GM21360 (cell line): Measurements from ENCODE around the gene SERPINA6.
"Not testable (repeated sequence)": the region's sequence is repeated elsewhere in the genome, so short reads cannot be mapped to it uniquely, and the experiment has no call there.

ENCODE experiments used
- ATAC-seq: cut with Tn5 transposase; IDR thresholded peaks from one replicate; pipeline ENCODE4 v1.9.1; 2021; ENCODE audit warnings: mild to moderate bottlenecking, moderate library complexity; ENCODE audit not compliant: unreplicated experiment

Gene SERPINA6

DNA sequence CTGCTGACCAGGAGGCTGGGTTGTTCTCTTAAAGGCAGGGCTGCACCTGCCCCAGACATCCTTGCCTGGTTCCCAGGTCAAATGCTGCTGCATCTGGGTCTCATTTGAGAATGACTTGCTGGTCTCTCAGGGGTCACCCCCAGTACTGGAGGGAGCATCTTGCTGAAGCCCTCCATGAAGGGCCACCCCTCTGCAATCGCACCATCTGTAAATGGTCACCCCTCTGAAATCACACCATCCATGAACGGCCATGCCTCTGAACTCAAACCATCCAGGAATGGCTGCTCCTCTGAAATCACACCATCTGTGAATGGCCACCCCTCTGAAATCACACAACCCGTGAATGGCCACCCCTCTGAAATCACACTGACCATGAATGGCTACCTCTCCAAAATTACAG, 7.3 kb upstream of the SERPINA6 start:
- no peak for ATAC-seq

DNA sequence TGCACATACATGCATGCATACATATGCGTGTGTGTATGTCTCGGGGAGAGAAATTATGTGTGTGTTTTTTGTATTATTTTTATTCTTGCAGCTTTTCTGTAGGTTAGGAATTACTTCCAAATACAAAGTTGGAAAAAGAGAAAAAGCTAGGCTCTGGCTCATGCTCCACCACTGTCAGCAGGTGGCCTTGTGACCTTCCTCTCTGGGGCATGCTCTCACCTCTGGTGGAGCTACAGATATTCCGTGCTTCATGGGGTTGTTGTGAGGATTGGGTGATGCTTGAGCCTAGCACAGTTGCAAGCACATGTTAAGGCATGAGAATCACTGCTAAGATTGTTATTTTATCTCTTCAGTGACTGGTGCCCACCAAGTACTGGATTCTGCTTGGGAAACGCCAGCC, 6.7 kb upstream of the SERPINA6 start:
- ATAC-seq, result no peak

DNA sequence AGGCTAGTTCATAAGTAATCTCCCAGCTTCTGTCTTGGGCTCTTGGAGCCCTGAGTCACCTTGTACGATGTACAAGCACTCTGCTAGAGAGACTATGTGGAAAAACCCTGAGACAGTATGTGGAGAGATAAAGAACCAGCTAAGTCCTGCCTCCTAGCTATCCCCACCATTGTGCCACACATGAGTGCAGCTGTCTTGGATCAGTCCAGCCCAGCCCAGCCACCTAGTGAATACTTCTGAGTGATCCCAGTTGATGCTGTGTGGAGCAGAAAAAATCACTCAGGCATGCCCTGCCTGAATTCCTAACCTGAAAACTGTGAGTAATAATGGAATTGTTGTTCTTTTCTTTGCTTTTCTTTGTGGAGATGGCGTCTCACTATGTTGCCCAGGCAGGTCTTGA, 5.1 kb upstream of the SERPINA6 start:
- ATAC-seq, result no peak

DNA sequence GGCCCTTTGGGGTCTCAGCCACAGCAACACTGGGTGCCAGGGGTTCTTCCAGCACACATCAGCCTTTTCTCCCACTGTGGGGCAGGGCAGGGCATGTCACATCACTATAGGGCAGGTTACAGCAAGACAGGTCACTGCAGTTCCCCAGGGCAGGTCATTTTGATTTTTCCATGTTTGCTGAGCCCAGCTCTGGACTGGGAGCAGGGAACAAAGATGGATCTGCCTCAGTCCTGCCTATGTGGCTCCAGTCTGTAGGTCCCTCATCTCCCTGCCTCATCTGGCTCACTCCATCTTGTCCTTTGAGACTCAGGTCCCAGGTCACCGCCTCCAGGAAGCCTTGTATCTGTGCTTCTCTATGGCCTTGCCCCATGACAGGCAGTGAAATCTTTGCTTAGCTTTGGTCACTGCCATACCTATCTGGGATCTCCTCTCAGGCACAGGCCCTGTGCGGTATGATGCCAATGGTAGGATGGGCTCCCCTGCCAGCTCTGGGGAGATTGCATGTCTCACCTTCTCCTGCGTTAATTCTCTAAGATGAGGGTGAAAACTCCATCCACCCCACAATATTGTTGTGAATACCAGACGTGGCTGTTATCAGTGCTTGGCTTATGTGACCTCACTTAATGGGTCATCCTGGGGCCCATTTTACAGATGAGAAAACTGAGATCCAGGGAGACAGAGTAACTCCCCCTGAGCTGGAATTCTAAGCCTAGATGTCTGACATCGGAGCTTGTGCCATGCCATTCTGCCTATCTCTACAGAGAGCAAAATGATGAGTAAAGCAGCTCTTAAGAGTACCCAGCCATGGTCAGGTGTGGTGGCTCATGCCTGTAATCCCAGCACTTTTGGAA, 1.5 kb downstream of the SERPINA6 start:
- ATAC-seq, result no peak

DNA sequence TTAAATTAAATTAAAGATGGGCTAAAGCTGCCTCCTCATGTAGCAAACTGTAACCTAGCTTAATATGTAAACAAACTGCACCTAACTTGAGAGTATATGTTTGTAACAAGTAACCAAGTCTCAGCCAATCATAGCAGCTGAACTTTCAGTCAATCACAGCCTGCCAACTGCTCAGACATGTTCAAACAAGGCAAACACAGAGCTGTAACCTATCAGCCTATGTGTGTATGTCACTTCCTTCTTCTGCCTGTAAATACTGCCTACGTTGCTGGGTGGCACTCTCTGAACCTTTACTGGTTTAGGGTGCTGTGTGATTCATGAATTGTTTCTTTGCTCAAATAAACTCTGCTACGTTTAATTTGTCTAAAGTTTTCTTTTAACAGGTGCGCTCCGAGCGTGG, 2.9 kb downstream of the SERPINA6 start:
- ATAC-seq, result no peak

DNA sequence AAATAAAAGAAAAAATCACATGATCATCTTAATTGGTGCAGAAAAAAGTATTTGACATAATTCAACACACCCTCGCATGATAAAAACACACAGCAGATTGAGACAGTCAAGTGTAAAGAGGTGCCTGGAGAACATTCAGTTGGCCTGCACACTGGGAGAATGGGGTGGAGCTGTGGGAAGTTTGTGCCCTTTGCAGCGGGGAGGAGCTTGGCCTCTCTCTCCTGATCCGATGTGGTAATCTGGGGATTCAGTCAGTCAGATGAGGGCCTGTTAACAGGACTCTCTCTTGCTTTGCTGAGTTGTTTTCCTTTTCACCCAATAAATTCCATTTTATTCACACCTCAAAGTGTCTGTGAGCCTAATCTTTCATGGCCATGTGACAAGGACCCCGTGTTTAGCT, 5.9 kb downstream of the SERPINA6 start:
- no peak for ATAC-seq

DNA sequence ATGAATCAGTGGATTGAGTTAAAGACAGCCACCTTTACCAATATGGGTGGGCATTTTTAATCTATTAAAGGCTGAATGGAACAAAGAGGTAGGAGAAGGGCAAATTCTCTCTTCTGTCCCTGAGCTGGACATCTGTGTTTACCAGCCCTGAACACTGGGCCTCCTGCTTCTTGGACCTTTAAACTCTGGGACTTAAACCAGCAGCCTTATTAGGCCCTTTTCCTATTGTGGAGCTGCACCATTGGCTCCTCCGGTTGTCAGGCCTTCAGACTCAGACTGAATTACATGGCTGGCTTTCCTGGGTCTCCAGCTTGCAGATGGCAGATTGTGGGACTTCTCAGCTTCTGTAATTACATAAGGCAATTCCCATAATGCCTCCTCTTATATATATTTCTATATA, 6.4 kb downstream of the SERPINA6 start:
- no peak for ATAC-seq

DNA sequence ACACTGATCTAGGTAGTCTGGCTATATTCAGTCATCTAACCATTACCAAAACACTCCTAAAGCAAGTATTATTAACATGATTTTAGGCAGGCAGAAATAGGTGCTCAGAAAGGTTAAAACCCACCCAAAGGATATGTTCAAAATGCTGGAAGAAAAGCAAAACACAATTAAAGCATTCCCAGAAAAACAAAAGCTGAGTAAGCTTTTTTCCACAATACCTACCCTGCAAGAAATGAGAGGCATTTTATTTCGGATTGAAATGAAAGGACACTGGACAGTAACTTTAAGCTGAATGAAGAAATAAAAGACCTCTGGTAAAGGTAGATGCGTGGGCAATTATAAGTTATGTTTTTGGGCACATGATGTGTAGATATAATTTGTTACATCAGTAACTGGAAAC, 8.2 kb downstream of the SERPINA6 start:
- no peak for ATAC-seq

DNA sequence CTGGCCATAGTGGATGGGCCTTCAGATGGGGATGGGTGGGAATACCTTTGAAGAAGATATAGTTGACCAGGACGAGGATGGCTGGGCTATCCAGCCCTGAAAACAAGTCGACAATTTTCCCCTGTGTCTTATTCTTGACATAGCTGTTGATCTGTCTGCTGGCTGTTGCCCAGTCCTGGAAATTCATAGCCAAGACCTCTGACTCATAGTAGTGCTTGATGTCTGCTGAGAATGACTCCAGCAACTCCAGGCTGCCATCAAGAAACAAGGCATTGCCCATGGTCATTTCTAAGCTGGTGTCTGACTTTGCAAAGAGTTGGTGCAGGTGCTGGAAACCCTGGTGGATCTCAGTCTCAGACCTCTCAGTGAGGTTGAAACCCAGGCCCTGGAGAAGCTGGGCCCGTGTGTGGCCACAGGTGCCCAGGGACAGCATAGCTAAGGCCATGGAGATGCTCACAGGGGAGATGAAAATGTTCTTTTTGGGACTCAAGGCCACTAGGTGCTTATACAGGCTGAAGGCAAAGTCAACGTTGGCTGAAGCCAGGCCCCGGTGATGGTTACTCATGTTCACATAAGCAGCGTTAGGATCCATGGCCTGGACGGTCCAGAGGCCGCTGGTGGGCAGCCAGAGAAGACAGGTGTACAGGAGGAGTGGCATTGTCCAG, 9.0 kb downstream of the SERPINA6 start:
- ATAC-seq, result no peak

DNA sequence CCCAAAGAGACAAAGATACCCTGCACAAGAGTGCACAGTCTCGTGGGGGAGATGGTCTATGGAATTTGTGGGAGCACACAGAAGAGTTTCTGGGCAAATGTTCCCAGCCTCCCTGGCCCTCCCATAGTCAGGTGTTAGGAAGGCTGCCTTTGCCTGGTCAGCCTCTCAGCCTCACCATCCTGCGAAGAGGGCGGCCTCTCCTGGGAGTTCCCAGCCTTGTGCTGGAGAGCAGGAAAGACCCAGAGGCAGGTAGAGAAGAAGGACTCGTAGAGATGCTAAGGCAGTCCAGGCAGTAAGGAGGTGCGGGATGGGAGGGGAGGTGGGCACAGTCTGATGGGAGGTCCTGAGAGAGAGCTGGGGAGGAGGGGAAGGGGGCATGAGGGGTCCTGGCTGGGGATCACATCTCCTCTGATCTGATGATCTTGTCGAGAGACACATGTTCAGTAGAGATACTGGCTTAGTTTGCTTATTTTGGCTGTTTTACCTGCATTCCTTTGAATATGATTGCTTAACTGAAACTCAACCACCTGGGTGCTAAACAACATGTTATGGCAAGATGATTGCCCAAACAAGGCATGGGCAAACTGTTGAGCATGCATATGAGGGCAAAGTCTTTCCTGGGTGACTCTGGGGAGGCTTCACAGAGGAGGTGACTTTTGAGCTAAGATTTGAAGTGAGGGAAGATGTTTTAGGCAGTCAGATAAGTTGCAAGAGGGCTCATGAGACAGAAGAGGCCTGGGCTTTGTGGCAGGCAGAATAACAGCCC, 10.5 kb downstream of the SERPINA6 start:
- no peak for ATAC-seq

DNA sequence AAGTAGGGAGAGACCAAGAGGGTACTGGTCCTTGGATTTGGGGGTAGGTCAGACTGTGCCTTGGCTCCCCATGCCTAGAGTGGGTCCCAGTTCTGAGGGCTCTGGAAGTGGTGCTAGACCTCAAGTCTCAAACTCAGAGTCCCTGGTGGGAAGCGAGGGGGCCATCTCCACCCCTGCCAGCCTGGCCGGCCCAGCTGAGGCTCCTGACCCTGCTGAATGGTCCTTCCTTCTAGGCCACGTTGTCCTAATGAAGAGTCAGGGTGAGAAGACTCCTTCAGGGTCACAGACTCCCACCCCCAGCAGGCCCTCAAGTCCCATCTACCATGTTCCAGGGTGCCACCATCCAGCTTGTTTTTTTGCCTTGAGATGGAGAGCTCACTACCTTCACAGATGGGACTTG, 12.9 kb downstream of the SERPINA6 start:
- ATAC-seq, result no peak

DNA sequence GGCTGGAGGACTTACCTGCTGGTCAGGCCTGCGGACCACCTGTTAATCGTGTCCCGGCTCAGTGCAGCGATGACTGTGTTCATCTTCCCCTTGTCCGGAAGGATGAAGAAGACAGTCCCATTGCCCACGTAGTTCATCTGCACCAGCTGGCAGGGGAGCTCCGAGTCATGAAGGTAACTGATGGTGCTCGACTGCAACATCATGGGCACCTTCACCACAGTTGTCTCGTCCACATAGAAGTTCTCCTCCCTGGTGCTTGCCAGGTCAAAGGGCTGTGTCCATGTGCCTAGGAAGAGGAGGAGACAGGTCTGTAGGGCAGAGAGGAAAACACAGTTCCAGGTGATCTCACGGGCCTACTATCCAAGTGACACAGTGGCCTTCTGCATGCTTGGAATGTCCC, 13.4 kb downstream of the SERPINA6 start:
- no peak for ATAC-seq

DNA sequence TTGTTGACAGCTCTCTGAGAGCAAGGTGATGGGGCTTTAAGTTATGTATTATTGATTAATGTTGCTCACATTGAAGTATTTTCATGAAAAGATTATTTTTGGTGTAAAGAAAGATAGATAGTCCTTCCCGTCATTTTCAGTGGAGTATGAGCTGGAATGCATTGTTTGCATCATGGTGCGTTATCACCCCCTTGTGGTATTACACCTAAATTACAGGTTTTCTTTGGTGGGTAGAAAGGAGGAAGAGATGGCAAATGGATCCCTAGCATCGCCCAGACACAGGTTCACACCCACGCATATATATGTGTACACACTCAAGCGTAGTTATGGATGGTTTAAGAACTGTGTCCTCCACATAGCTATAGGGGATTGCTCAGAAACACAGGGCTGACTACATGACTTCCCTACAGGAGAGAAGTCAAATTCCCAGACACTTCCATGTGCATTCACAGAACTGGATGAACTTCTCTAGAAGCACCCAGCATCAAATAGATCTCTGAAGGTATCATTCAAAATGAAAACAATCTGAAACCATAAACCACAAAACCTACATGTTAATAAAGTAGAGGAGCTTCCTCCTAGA, 15.6 kb downstream of the SERPINA6 start:
- no peak for ATAC-seq

DNA sequence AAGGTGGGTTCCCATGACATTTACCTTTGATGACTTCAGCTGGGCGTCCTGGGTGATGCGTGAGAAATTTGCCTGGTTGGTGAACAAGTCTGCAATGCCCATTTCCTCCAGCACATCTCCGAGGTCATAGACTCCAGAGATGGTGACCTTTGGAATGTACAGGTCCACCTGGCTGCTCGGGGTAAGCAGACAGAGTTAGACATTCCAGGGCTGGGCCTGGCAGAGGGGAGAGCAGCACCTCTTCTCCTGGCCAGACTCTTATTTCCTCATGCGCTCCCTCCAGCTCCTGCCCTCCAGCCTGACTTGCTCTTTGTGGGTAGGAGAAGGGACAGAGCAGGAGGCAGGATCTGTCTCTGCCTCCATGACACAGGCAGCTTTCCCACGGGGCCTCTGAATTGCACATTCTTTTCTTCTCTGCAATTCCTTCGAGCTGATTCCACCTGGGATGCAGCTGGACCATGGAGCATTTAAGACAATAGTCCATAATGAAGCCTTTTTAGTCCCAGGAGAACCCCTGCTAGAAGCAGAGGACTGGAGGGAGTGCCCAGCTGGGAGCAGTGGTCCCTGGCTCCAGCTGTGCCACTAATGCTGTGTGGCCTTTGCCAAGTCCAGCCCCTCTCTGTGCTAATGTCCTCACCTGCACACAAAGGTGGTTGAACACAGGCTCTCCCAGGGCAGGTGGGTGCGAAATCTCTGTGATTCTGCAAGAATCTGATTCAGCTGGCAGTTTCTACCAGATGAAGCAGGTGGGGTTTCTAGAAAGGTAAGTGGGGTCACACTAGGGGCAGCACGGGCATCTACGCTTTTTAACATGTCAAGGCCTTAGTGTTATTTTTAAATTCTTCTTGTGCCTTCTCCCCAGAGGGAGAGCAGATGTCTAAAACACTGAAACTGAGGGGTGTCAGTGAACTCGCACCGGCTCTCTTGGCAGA, 16.8 kb downstream of the SERPINA6 start:
- no peak for ATAC-seq

DNA sequence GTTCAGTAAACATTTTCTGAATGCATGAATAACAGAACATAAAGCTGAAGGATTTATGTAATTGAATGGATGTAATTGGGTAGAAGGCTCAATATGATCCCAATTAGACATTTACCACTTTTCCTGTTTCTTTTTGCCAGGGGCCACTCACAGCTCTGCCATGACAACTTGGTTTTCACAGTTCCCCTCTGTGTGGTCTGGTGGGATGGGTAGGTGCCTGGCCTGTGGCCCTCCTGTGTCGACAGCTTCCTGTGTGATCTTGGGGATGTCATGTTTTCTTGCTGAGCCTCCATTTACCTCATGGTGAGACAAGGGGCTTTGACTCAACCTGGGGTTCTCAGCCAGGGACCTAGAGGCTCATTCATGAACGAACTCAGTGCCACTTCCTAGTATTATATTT, 17.5 kb downstream of the SERPINA6 start:
- no peak for ATAC-seq

DNA sequence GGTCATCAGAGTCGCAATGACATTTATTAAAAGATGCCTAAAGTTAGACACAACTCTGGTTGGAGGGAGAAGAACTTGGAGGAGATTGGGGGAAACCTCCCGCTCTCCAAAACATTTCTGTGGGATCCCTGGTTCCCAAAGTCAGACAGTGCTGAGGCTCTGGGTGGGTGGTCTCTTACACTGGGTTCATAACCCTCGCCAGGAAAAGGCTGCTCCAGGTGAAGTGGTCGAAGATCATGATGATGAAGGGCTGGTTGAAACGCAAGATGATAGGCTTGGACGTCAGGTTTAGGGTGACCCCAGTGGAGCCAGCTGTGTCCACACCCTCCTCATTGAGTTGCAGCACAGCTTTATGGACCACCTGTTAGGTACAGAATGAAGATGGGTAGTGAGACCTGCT, 18.9 kb downstream of the SERPINA6 start:
- ATAC-seq, result no peak

DNA sequence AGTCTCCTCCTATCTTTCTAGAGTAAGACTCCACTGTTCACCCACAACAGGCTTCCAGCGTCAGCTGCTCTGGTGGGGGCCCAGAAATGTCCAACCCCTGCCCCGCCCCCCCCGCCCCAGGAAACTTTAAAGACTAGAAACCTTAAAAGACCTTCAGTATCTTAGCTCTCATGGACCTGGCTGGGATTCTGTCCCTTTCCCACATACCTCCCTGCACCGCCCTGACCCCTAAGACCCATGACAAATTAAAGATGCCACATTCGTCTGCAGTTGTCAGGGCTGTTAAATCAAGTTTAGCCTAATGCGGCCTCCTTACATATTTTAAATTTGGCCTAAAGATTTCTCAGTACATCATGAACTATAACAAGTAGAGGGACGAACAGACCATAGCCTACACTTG, 20.0 kb downstream of the SERPINA6 start:
- no peak for ATAC-seq

DNA sequence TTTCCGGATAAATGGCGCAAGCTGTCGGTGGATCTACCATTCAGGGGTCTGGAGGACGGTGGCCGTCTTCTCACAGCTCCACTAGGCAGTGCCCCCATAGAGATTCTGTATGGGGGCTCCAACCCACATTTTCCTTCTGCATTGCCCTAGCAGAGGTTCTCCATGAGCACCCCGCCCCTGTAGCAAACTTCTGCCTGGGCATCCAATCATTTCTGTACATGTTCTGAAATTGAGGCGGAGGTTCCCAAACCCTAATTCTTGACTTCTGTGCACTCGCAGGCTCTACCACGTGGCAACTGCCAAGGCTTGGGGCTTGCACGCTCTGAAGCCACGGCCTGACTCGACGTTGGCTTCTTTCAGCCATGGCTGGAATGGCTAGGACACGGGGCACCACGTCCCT, 25.0 kb downstream of the SERPINA6 start:
- ATAC-seq, result no peak

DNA sequence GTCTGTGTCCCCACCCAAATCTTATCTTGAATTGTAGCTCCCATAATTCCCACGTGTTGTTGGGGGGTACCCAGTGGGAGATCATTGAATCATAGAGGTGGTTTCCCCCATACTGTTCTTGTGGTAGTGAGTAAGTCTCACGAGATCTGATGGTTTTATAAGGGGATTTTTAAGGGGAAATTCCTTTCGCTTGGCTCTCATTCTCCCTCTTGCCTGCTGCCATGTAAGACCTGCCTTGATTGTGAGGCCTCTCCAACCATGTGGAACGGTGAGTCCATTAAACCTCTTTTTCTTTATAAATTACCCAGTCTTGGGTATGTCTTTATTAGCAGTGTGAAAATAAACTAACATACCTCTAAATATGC, 27.0 kb downstream of the SERPINA6 start:
- not testable (repeated sequence) for ATAC-seq

DNA sequence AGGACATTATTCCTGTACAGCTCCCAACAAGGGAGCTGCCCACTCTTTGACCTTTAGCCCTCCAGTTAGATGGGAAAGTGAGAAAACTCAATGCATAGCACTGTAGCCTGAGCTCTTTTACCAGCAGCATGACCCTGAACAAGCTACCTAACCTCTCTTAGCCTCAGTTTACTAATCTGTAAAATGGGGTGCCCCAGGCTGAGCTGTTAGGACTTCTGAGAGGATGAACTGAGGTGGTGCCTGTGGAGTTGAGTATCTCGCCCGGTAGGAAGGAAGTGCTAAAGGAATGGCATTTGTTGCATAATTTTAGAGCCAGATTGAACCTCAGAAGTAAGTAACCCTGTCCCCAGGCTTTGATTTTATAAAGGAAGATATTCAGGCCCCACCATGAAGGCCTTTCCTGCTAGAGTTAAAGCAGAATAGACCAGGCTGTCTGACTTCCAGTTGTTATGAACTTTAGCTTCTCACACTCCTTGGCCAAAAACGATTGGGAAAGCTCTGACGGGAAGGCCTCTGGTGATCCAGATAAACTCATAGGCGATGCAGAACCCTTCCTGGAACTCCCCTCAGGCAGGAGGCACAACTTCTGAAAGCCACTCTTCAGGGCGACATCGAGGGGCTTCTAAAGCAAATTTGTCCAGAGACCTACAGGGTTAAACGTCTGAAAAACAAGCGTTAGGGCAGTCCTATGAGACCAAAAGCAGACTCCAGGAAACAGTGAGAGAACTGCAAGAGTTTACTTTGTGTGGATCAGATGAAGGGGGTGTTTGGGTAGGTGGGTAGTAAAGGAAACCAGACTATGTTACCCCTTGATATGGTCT, 27.6 kb downstream of the SERPINA6 start:
- no peak for ATAC-seq
